Measurements from ENCODE around the gene TMEM17.

DNA sequence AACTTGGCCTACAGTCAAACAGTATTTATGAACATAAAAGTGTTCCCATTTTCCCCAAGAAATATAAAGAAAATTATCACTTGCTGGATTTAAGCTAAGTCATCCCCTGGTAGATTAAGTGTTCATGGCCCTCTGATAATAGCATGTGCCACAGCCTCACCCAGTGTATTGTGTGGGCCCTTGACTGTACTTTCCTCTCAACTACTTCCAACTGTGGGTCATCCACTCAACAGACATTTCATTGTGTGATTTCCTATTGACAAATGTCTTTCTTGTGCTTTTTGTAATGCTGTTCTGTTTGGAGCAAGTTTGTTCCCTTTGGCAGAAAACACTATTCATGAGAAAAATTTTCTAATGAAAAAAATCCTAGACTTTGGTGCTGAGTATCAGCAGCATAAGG is 48.4 kb upstream of the TMEM17 start:
- no peak for TF ChIP-seq EZH2phosphoT487 (IDR thresholded peaks at IDR 0.05; ENCODE audit: borderline replicate concordance, low read length)
- TF ChIP-seq, protein P1, sequence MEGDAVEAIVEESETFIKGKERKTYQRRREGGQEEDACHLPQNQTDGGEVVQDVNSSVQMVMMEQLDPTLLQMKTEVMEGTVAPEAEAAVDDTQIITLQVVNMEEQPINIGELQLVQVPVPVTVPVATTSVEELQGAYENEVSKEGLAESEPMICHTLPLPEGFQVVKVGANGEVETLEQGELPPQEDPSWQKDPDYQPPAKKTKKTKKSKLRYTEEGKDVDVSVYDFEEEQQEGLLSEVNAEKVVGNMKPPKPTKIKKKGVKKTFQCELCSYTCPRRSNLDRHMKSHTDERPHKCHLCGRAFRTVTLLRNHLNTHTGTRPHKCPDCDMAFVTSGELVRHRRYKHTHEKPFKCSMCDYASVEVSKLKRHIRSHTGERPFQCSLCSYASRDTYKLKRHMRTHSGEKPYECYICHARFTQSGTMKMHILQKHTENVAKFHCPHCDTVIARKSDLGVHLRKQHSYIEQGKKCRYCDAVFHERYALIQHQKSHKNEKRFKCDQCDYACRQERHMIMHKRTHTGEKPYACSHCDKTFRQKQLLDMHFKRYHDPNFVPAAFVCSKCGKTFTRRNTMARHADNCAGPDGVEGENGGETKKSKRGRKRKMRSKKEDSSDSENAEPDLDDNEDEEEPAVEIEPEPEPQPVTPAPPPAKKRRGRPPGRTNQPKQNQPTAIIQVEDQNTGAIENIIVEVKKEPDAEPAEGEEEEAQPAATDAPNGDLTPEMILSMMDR (IDR thresholded peaks at IDR 0.05; ENCODE audit: low read depth, low read length, poor library complexity, severe bottlenecking) = no peak
